HG03064 (cell line): ENCODE measurements around the gene TMEM86B.
"Not testable (repeated sequence)": the region's sequence is repeated elsewhere in the genome, so short reads cannot be mapped to it uniquely, and the experiment has no call there.

Experiments
- ATAC-seq: cut with Tn5 transposase; IDR thresholded peaks from one replicate; pipeline ENCODE4 v1.9.1; 2021; ENCODE audit warnings: low read depth; ENCODE audit not compliant: unreplicated experiment

The TMEM86B gene

GRCh38 chr19:55242517-55242916, 14.0 kb upstream of the TMEM86B start:
- ATAC-seq, result no peak

GRCh38 chr19:55241935-55242464, 13.4 kb upstream of the TMEM86B start:
- ATAC-seq, result no peak

GRCh38 chr19:55241143-55241934, 12.8 kb upstream of the TMEM86B start:
- ATAC-seq, result no peak

- no peak for ATAC-seq
Measured at GRCh38 chr19:55240713-55241020, 12.1 kb upstream of the TMEM86B start.

- ATAC-seq, result no peak
Measured at GRCh38 chr19:55239004-55239403, 10.4 kb upstream of the TMEM86B start.

- no peak for ATAC-seq
Measured at GRCh38 chr19:55238030-55238429, 9.5 kb upstream of the TMEM86B start.

- no peak for ATAC-seq
Measured at GRCh38 chr19:55232986-55233385, 4.4 kb upstream of the TMEM86B start.

- no peak for ATAC-seq
Measured at GRCh38 chr19:55232286-55232602, 3.7 kb upstream of the TMEM86B start.

- no peak for ATAC-seq
Measured at GRCh38 chr19:55231391-55232285, 3.1 kb upstream of the TMEM86B start.

- ATAC-seq, result no peak
Measured at GRCh38 chr19:55230780-55231179, 2.2 kb upstream of the TMEM86B start.

GRCh38 chr19:55230329-55230728, 1.8 kb upstream of the TMEM86B start:
- no peak for ATAC-seq

- no peak for ATAC-seq
Measured at GRCh38 chr19:55229789-55230182, 1.2 kb upstream of the TMEM86B start.

GRCh38 chr19:55229145-55229788, 704 bp upstream of the TMEM86B start:
- no peak for ATAC-seq

GRCh38 chr19:55228015-55228391, 560 bp downstream of the TMEM86B start:
- no peak for ATAC-seq

- ATAC-seq, result no peak
Measured at GRCh38 chr19:55227241-55228014, 1.1 kb downstream of the TMEM86B start.

- no peak for ATAC-seq
Measured at GRCh38 chr19:55226788-55227187, 1.8 kb downstream of the TMEM86B start.

GRCh38 chr19:55226273-55226672, 2.3 kb downstream of the TMEM86B start:
- ATAC-seq, result no peak

GRCh38 chr19:55225415-55225958, 3.1 kb downstream of the TMEM86B start:
- ATAC-seq, result no peak

GRCh38 chr19:55224679-55225414, 3.7 kb downstream of the TMEM86B start:
- ATAC-seq, result not testable (repeated sequence)
